DOHH2 (cell line): ENCODE measurements around the gene ENO4.

Source experiments
- H3F3A ChIP-seq: fragments of 200-600 bp; sonication (generic), shearing (Covaris generic); 2 replicates; pipeline ENCODE4 v1.6.0; 2016; ENCODE audit warnings: antibody characterized with exemption, mild to moderate bottlenecking; ENCODE audit not compliant: control insufficient read depth, insufficient read depth
- H3K27ac ChIP-seq: fragments of 200-600 bp; sonication (generic); 2 replicates; pipeline ENCODE4 v1.5.1; 2014; ENCODE audit warnings: low read depth, mild to moderate bottlenecking, low read length, moderate library complexity
- H3K27me3 ChIP-seq: fragments of 200-600 bp; sonication (generic); 2 replicates; pipeline ENCODE4 v1.6.1; 2014; ENCODE audit warnings: mild to moderate bottlenecking, low read length, mixed read lengths; ENCODE audit not compliant: control insufficient read depth
- H3K36me3 ChIP-seq: fragments of 200-600 bp; sonication (generic); 2 replicates; pipeline ENCODE4 v1.6.1; 2014; ENCODE audit warnings: mild to moderate bottlenecking, low read length, moderate library complexity, mixed read lengths; ENCODE audit not compliant: control insufficient read depth
- H3K4me1 ChIP-seq: fragments of 200-600 bp; sonication (generic); 2 replicates; pipeline ENCODE4 v1.6.1; 2014; ENCODE audit warnings: mild to moderate bottlenecking, low read length, mixed read lengths; ENCODE audit not compliant: control insufficient read depth
- H3K4me2 ChIP-seq: fragments of 200-600 bp; sonication (generic); 2 replicates; pipeline ENCODE4 v1.6.0; 2014; ENCODE audit warnings: mild to moderate bottlenecking, low read length, moderate library complexity
- H3K4me3 ChIP-seq: fragments of 200-600 bp; sonication (generic); 2 replicates; pipeline ENCODE4 v1.5.1; 2014; ENCODE audit warnings: mild to moderate bottlenecking, low read length, mixed read lengths
- H3K79me2 ChIP-seq: fragments of 200-600 bp; sonication (generic); 2 replicates; pipeline ENCODE4 v1.6.1; 2014; ENCODE audit warnings: mild to moderate bottlenecking, low read length, mixed read lengths; ENCODE audit not compliant: control insufficient read depth
- H3K9me2 ChIP-seq: fragments of 200-600 bp; sonication (generic); replicated peaks from 2 replicates; pipeline ENCODE4 v1.6.1; 2014; ENCODE audit warnings: mild to moderate bottlenecking, low read length, mixed read lengths; ENCODE audit not compliant: control insufficient read depth
- H3K9me3 ChIP-seq: fragments of 200-600 bp; sonication (generic); 2 replicates; pipeline ENCODE4 v1.6.1; 2014; ENCODE audit warnings: antibody characterized with exemption, low read length, mixed read lengths; ENCODE audit not compliant: control insufficient read depth, insufficient read depth
- H4K20me1 ChIP-seq: fragments of 200-600 bp; sonication (generic); 2 replicates; pipeline ENCODE4 v1.6.0; 2014; ENCODE audit warnings: low read depth, mild to moderate bottlenecking, antibody characterized with exemption, low read length, moderate library complexity; ENCODE audit not compliant: control insufficient read depth, insufficient read depth
- CTCF ChIP-seq: fragments of 200-600 bp; sonication (generic); IDR thresholded peaks from one replicate; pipeline ENCODE4 v1.5.1; 2014; ENCODE audit warnings: antibody characterized with exemption, mild to moderate bottlenecking, low read depth, low read length; ENCODE audit not compliant: poor library complexity, severe bottlenecking
- EZH2phosphoT487 ChIP-seq: fragments of 200-600 bp; sonication (generic); IDR thresholded peaks from 2 replicates; pipeline ENCODE4 v1.6.1; 2017; ENCODE audit warnings: borderline replicate concordance, mild to moderate bottlenecking, antibody characterized with exemption, low read length, moderate library complexity, mixed read lengths

The ENO4 gene

GRCh38 chr10:116845823-116846222 is 3.5 kb upstream of the ENO4 start:
- Histone ChIP-seq H3K4me3 (peak overlapping the region; percentile 51), H3K4me1 (peaks cover 83% of the 10 kb centered on the region), H3K79me2 (peaks cover 48% of the 10 kb centered on the region), H3K9me3 (no peaks in the 10 kb centered on the region), H3F3A (peaks cover 20% of the 10 kb centered on the region), H4K20me1 (no peaks in the 10 kb centered on the region), H3K27me3 (no peaks in the 10 kb centered on the region), H3K4me2 (peak overlapping the region; percentile 67), H3K27ac (0 out of 2 replicates have a peak overlapping the region, but pooled peaks have one; percentile 11), H3K36me3 (peaks cover 9% of the 10 kb centered on the region; the same call in 1 of the 2 replicates), H3K9me2 (no peaks in the 10 kb centered on the region)
- TF ChIP-seq CTCF (no peak), EZH2phosphoT487 (no peak)

GRCh38 chr10:116848032-116848943 is 1.0 kb upstream of the ENO4 start:
- Histone ChIP-seq H3K27me3 (no peaks in the 10 kb centered on the region), H3F3A (peaks cover 20% of the 10 kb centered on the region), H3K4me1 (peaks cover 61% of the 10 kb centered on the region), H3K79me2 (peaks cover 35% of the 10 kb centered on the region), H3K27ac (peak overlapping the region; percentile 97), H3K9me2 (no peaks in the 10 kb centered on the region), H3K4me2 (peak overlapping the region; percentile 97), H3K4me3 (peak overlapping the region; percentile 94), H3K36me3 (peaks cover 9% of the 10 kb centered on the region; the same call in 1 of the 2 replicates), H4K20me1 (no peaks in the 10 kb centered on the region), H3K9me3 (no peaks in the 10 kb centered on the region)
- TF ChIP-seq EZH2phosphoT487 (no peak), CTCF (no peak)

GRCh38 chr10:116848944-116849247 is 403 bp upstream of the ENO4 start:
- TF ChIP-seq CTCF, result no peak
- no peak for TF ChIP-seq EZH2phosphoT487
- H3K27ac ChIP-seq, result peak overlapping the region; percentile 97
- peaks cover 55% of the 10 kb centered on the region for H3K4me1 ChIP-seq
- H3K27me3 ChIP-seq, result no peaks in the 10 kb centered on the region
- H3F3A ChIP-seq, result peaks cover 20% of the 10 kb centered on the region
- peaks cover 9% of the 10 kb centered on the region; the same call in 1 of the 2 replicates for H3K36me3 ChIP-seq
- peak overlapping the region; percentile 97 for H3K4me2 ChIP-seq
- no peaks in the 10 kb centered on the region for H3K9me3 ChIP-seq
- peaks cover 33% of the 10 kb centered on the region for H3K79me2 ChIP-seq
- no peaks in the 10 kb centered on the region for H3K9me2 ChIP-seq
- peak overlapping the region; percentile 94 for H3K4me3 ChIP-seq
- H4K20me1 ChIP-seq, result no peaks in the 10 kb centered on the region
